NCI-H2196 (cell line): Measurements from ENCODE around the gene DENND10.
A peak's percentile ranks its signal among the peaks of the same experiment; 100 is the strongest.
"Not testable (repeated sequence)": the region's sequence is repeated elsewhere in the genome, so short reads cannot be mapped to it uniquely, and the experiment has no call there.

Source experiments
- DNase-seq: peaks from one replicate; lab custom pipeline; 2025; ENCODE audit not compliant: unreplicated experiment; lab: John Stamatoyannopoulos, UW

The DENND10 gene

GRCh38 chr10:119098576-119098975 is 5.3 kb upstream of the DENND10 start:
- DNase-seq = no peak

GRCh38 chr10:119100434-119101238 is 3.3 kb upstream of the DENND10 start:
- no peak for DNase-seq

- DNase-seq = peak; percentile 1
These were observed 2.4 kb upstream of the DENND10 start for GRCh38 chr10:119101366-119102098.

GRCh38 chr10:119103241-119103902 is 541 bp upstream of the DENND10 start:
- no peak for DNase-seq

- DNase-seq = no peak
These were observed 722 bp downstream of the DENND10 start for GRCh38 chr10:119104654-119105015.

GRCh38 chr10:119105155-119105554 is 1.2 kb downstream of the DENND10 start:
- no peak for DNase-seq

- not testable (repeated sequence) for DNase-seq
These were observed 2.0 kb downstream of the DENND10 start for GRCh38 chr10:119105899-119106298.

- DNase-seq = not testable (repeated sequence)
These were observed 3.2 kb downstream of the DENND10 start for GRCh38 chr10:119107106-119107505.

GRCh38 chr10:119107771-119108170 is 3.9 kb downstream of the DENND10 start:
- not testable (repeated sequence) for DNase-seq

GRCh38 chr10:119112056-119112455 is 8.1 kb downstream of the DENND10 start:
- no peak for DNase-seq

GRCh38 chr10:119113751-119114732 is 10.1 kb downstream of the DENND10 start:
- no peak for DNase-seq

GRCh38 chr10:119115926-119116325 is 12.0 kb downstream of the DENND10 start:
- no peak for DNase-seq

GRCh38 chr10:119116326-119116951 is 12.5 kb downstream of the DENND10 start:
- DNase-seq = no peak

- DNase-seq = no peak
These were observed 14.3 kb downstream of the DENND10 start for GRCh38 chr10:119118231-119118630.

GRCh38 chr10:119119400-119119799 is 15.5 kb downstream of the DENND10 start:
- DNase-seq = no peak

GRCh38 chr10:119120413-119120867 is 16.5 kb downstream of the DENND10 start:
- DNase-seq = no peak

GRCh38 chr10:119120875-119121274 is 17.0 kb downstream of the DENND10 start:
- DNase-seq = no peak

- DNase-seq = no peak
These were observed 22.0 kb downstream of the DENND10 start for GRCh38 chr10:119125942-119126341.

- no peak for DNase-seq
These were observed 25.8 kb downstream of the DENND10 start for GRCh38 chr10:119129721-119130120.
